Activated CD4-positive, alpha-beta T cell treated with anti-CD3 and anti-CD28 coated beads for 1 hour (primary cell): ENCODE results near the gene NLRP8.
"Not testable (repeated sequence)": the region's sequence is repeated elsewhere in the genome, so short reads cannot be mapped to it uniquely, and the experiment has no call there.

Experiments
- DNase-seq: peaks from one replicate; pipeline ENCODE4 v3.0.0-alpha.2; 2020

The NLRP8 gene

GRCh38 chr19:55947532-55947931 is at the start of gene NLRP8:
Gene NLRP8 (plus strand): TSS chr19:55947832.
- DNase-seq, result no peak

DNA sequence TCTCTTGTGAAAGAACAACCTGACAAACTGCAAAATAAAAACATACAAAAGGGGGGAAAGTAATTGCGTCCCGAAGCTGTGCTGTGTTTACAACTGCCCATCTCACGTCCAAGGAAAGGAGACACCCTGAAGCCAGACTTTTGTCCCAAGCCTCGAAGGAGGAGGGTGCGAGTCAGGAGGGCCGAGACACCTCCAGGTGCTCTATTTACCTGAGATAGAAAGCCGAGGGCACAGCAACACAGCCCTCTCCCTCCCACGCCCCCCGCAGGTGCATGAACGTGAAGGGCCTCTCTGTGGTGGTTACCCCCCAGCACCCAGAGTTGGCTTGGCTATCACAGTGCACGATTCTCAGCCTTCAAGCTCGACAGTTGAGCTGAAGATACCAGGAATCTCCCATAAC is 48.7 kb upstream of the NLRP8 start:
- DNase-seq, result no peak

DNA sequence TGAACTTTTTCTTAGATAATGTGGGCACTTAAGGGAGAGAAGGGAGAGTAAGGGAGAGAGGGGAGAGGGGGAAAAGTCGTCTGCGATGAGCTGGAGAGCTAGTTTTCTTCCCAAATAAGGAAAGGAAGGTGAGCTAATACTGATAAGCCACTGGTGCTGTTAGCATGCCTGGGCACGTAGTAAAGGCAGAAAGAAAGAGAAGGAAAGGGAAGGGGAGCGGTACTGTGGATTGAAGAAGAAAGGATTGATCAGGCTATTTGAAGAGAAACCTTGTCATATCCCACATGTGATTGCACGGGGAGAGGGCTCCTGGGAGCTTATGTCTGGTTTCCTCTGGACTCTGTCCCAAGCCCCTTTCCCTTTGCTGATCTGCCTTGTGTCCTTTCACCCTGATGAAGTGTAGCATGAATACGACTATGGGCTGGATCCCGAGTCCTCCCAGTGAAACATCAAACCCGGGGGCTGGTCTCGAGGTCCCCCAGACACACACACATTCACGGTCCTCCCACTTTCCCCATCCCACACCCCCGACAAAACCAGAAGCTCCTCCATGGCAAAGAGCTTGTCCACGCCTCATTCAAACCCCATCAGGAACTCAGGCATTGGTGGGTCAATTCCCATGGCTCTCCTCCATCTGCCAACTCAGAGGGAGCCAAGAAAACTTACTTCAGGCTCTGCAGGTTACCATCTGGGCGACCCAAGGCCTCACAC is 46.1 kb upstream of the NLRP8 start:
- no peak for DNase-seq

DNA sequence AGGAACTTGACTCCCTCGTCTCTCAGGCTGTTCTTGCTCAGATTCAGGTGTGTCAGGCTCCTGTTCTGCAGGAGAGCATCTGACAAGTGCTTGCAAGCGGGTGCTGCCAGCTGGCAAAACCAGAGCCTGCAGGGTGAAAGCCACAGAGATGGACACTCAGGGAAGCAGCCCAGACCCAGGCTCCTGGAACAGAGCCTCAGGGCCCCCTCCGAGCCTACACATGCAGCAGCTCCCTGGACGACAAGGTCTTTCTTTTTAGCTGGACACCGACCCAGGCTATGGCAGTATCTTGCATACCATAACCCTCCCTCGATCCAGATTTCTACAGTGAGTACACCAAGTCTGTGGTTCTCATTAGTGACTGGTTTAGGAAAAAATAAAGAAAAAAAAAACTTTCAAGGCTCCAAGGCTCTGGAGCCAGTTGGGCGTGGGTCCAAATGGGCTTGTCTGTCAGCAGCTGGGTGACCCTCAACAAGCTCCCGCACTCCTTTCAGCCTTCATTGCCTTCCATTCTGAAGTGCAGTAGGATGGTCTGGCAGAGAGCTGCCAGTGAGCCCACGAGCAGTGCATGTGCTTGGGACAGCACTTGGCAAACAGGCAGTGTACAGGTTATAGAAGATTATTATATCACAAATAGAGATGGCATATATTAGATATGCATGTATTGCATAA is 45.4 kb upstream of the NLRP8 start:
- DNase-seq, result no peak

GRCh38 chr19:55907286-55907685 is 40.3 kb upstream of the NLRP8 start:
- no peak for DNase-seq

DNA sequence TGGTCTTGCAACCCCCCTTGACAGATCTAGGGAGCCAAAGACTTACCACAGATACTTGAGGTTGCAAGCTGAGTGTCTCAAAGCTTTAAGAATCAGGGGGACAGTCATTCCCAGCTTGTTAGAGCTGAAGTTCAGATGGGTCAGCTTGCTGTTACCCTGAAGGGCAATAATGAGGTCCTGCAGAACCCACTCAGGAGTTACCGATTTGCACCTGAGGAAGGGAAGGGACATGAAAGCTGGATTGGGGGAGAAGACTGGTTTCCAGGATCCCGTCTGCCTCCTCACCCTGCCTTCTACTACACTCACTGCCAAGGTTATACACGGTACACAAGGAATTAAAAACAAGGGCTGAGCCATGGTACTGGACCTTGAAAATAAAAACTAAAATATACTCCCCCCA is 39.9 kb upstream of the NLRP8 start:
- no peak for DNase-seq

- no peak for DNase-seq
Measured at GRCh38 chr19:55909801-55910200, 37.8 kb upstream of the NLRP8 start.

DNA sequence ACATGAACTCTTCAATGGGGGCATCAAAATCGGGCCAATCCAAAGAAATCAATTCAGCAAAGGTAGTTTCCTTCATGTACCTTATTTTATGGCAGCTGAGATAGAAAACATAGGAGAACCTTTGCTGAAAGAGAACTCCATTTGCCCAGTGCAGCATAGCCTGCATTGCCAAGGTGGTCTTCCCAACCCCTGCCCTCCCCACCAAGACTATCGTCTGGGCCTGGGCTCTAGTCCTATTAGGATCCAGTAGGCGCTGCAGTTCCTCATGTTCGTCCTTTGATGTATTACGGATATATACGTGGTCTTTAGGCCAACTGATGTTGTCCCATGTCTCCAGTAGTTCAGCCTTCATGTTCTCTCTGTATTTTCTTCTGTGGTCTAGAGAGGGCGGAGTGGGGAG is 34.7 kb upstream of the NLRP8 start:
- no peak for DNase-seq

GRCh38 chr19:55913643-55914268 is 33.9 kb upstream of the NLRP8 start:
- no peak for DNase-seq

- DNase-seq, result no peak
Measured at GRCh38 chr19:55923556-55923955, 24.1 kb upstream of the NLRP8 start.

- no peak for DNase-seq
Measured at GRCh38 chr19:55927991-55928390, 19.6 kb upstream of the NLRP8 start.

DNA sequence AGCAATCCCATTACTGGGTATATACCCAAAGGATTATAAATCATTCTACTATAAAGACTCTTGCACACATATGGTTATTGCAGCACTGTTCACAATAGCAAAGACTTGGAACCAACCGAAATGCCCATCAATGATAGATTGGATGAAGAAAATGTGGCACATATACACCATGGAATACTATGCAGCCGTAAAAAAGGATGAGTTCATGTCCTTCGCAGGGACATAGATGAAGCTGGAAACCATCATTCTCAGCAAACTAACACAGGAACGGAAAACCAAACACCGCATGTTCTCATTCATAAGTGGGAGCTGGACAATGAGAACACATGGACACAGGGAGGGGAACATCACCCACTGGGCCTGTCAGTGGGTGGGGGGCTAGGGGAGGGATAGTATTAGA is 18.4 kb upstream of the NLRP8 start:
- DNase-seq, result not testable (repeated sequence)

DNA sequence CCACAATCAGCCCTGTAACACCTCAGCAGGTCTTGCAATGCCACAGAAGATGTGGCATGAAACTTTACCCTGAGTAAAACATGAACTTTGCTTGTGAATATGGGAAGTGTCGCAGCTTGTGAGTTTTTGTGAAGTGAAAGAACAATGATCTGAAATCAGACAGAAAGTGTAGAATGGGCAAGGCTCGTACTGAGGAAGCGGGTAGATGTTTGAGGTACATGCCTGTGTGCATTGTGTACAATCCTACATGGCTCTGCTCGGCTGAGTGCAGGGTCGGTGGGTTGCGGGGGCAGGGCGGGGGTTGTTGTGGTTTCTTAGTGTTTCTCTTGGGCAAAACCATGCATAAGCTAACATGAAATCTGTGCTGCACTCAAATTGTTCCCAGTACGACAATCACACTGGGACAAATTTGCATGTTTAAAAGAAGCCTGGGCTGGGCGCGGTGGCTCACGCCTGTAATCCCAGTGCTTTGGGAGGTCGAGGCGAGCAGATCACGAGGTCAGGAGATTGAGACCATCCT is 16.6 kb upstream of the NLRP8 start:
- DNase-seq, result no peak

GRCh38 chr19:55931936-55932386 is 15.7 kb upstream of the NLRP8 start, which contains the start of gene NLRP13:
Gene NLRP13 (minus strand): TSS chr19:55932336. CDS start chr19:55932311, 25 bp downstream.
- no peak for DNase-seq

- DNase-seq, result no peak
Measured at GRCh38 chr19:55935206-55935605, 12.4 kb upstream of the NLRP8 start.

DNA sequence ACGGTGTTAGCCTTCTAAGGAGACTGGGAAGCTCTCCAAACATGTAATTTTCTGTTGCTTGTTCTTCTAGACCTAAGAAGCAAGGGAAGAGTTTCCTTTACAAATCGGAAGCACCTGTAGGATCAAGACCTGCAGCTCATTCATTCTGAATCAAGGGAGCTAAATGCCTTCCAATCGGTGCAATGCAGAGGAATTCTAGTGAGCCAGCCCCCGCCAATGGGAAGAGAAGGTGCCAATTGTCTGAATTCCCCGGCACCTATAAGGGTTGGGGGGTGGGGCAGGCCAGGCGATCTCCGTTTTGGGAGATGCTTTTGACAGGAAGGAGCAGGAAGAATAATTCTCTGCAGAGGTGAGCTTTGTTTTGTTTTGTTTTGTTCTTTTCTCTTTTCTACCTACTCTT is 8.4 kb upstream of the NLRP8 start:
- DNase-seq, result no peak

- no peak for DNase-seq
Measured at GRCh38 chr19:55940306-55940705, 7.3 kb upstream of the NLRP8 start.

DNA sequence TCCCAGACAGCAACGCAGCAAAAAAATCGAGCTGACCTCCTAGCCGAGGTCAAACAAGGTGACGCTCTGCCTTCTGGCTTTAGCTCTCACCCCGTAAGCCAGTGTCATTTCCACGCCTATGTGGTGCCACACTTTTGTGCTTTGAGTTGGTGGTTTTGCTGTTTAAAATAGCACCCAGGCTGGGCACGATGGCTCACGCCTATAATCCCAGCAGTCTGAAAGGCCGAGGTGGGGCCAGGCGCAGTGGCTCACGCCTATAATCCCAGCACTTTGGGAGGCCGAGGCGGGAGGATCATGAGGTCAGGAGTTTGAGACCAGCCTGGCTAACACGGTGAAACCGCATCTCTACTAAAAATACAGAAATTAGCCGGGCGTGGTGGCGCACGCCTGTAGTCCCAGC is 2.9 kb downstream of the NLRP8 start:
- DNase-seq, result not testable (repeated sequence)

DNA sequence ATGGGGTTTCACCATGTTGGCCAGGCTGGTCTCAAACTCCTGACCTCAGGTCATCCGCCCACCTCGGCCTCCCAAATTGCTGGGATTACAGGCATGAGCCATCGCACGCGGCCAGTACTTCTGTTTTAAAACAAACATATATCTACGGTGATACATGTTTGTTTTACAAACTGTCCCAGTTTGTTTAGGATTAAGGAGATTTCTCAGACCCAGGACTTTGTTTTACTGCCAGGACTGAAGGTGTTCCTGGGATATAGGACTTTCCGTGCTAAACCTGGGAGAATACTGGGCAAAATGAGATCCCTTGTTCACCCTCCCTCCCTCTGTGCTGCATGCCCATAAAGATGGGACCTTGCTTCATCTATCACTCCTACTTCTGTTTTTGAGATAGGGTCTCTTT is 8.8 kb downstream of the NLRP8 start:
- DNase-seq, result no peak

DNA sequence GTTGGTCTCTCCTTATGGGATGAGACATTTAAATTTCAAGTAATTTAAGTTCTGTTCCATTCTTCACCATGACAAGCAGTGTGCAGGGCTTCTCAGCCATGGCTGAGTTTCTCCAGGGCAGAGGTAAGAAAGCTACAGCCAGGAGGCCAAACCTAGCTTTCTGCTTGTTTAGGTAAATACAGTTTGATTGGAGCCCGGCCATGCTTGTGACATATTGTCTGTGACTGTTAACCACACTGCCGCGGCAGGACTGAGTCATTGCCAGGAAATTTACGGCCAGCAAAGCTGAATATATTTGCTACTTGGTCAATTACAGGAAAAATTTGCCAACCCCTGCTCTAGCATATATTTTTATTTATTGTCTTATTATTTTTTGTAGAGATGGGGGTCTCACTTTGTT is 10.7 kb downstream of the NLRP8 start:
- no peak for DNase-seq

DNA sequence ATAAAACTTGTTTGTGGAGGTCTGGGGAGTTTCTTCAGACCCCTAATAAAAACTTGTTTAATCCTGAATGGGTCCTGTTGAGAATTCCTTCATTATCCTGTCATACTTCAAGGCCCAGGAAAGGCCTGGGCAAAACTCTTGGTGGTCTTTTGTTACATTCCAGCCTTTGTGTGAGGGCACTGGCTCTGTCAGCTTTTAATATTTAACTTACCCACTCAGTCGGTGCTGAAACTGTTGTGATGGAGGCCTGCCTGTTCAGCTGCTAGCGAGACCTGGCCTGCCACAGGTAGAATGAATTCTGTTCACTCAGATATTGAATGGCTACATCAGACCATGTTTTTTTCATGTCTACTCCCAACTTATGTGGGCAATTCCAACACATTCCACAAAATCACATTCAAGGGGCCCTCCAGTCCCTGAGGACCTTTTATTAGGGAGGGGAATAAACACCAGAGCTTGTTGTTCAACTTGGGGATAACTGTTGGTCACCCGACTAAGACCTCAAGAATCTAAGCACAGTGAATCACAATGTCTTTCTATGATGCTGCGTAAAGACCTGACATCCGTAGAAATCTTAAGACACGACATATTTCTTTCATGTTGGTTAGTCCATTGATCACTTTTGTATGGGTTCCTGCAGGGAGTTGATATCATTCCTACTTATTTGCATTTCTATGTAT is 12.5 kb downstream of the NLRP8 start:
- no peak for DNase-seq

GRCh38 chr19:55962186-55962585 is 14.6 kb downstream of the NLRP8 start:
- DNase-seq, result no peak

GRCh38 chr19:55973982-55974381 is 26.4 kb downstream of the NLRP8 start:
- DNase-seq, result no peak
